HG03103 (cell line): ENCODE measurements around the gene KCNA5.

Source experiments
- ATAC-seq: cut with Tn5 transposase; IDR thresholded peaks from one replicate; pipeline ENCODE4 v1.9.1; 2021; ENCODE audit warnings: low read depth; ENCODE audit not compliant: unreplicated experiment

The KCNA5 gene

DNA sequence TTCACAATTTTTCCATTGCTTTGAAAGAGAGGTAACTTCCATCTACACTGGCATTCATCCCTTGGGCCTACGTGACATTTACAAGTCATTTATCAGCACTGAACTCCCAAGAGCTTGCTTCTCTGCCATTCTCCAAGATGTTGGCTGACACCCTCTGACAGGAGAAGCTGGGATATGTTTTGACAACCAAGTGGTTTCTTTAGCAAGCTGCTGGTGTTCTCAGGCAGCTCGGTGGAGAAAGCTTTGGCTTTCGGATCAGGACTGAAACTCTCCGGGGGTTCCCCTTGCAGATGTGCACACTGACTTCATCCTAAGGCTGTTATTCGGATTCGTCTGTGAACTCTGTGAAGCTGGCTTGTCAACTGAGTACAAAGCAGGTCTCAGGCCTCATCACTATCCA is 15.7 kb downstream of the KCNA5 start:
- no peak for ATAC-seq

DNA sequence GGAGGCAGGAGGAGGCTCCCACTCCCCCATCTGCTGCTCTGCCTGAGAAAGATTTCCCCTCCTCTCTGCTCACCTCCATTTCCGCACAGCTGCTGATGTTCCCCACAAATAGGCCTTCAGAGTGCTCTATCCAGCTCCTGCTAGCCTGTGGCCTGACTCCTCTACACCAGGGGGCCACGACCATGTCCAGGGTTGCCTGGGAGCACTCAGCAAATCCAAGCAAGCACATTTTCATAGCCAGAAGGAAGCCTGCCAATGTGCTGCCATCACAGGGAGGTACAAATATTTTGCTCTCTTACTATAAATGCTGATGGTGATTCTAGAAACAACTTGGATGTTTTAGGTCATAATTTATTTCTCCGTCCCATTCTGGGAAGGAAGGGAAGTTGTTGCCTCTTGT is 17.3 kb downstream of the KCNA5 start:
- ATAC-seq: no peak

DNA sequence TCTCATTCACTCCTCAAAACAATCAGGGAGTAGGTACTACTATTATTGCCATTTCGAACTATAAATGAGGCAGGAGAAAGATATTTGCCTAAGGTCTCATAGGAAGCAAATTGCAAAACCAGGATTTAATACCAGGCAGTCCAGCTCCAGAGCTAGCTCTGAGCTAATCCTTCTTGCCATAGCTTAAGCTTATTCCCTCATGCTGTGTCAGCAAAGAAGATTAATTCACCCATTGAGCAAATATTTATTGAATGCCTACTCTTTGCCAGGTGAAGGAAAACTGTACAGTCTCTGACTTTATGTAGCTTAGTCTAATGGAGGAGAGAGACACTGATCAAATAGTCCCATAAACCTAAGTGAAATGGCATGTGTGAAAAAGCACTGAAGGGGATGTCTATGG is 19.5 kb downstream of the KCNA5 start:
- ATAC-seq: no peak

DNA sequence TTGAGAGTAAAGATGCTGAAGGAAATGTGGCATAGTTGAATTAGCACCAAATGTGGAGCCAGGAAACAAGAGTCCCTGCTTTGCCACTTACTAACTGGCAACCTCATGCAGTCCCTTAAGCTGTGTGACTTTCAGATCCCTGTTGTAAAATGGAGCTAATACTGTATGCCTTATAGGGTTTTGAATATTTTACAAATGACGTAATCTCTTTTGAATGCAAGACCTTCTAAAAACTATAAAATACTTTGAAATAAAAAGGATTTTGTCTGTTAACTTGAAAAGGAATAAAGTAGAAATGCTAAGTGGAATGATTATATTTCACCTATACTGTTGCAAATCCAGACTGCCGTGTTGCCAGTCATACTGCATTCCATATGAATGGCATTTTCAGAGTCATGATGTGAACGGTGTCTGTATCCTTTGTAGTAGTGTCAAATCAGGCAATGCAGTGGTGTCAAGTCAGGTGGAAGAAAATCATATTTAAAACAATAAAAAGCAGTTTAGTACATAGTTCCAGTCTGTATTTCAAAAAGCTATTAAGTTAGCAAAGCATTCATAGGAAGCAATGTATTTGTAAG is 21.3 kb downstream of the KCNA5 start:
- no peak for ATAC-seq

DNA sequence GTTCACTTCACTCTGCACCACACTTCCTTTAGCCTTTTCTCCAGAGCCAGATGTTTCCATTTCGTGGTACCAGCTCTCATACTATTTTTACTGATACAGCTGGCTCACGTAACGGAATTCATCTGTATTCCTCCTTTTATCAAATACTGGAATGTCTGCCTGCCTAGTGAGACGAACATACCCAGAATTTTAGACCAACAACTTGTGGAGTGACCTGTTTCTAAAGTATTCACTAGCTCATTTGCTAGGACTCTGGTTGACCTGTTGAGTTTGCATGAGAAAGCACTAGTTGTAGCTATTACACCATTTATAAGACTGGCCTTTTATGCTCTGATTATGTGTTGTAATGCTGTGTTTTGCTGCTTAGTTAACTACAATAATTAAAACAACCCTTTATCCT is 22.6 kb downstream of the KCNA5 start:
- ATAC-seq: no peak

DNA sequence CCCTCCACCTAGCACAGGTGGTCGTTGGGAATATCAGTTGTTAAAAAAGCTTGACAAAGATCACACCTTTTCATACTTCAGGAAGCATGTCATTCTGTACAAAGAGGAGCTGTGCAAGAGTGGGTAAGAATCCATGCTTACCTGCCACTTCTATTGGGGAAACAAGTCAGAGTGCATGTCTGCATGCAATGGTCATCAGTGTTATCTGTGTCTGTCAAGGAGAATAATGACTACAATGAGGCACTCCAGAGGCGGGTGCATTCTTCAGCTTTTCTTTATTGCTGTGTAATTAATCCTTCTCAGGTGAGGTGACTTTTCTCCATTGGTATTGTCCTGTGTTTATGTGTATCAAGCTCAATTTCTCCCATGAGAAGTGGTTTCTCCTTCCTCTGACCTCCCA is 24.4 kb downstream of the KCNA5 start:
- ATAC-seq: no peak

DNA sequence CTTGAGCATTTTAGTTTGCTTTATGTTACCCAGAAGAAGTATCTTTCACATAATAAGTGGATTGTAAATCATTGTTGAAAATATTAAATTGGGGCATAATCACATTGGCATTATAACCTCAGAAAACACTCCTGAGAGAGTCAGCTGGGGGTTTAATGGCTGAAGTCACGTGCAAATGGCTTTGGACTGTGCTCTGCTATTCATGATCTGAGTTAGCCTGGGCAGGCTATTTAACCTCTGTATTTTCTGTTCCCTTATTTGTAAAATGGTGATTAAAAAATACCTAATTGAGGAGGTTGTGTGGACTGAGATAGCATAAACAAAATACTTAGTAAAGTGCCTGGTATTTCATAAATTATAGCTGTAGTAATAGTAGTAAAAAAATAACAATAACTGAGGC is 24.9 kb downstream of the KCNA5 start:
- ATAC-seq: no peak

DNA sequence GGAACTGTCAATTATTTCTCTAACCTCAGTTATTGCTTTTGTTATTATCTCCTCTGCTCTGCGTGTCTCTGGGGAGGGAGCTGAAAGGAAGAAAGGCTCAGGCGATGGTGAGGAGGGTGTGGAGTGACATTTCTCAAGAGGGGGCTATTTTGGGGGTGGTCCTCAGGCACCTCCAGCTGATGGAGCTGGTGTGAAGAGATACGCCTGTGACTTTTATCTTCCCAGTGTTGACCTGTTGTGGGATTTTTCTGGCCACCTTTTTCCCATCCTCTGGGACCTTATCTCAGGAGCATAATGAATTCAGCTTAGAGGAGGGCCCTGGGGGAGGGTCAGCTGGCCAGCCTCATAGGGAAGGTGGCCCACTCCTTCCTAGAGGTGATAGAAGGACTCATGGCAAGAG is 26.4 kb downstream of the KCNA5 start:
- ATAC-seq: no peak

DNA sequence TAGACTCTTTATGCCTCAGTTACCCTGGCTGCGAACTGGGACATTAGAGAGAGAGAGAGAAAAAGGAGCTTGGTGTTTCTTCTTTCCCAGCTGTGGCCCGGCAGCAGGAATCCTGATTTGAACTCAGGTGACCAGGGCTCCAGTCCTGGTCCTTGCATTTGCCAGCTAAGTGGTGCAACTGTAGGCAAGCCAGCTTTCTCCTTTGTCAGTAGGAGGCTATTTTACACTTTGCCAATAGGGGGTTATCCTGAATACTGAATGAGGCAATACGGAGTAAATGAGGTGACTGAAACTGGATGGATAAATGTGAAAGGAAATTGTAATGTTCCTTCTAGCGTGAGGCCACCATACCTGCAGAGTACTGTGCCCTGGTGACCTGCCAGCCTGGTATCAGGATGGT is 27.8 kb downstream of the KCNA5 start:
- ATAC-seq: no peak

DNA sequence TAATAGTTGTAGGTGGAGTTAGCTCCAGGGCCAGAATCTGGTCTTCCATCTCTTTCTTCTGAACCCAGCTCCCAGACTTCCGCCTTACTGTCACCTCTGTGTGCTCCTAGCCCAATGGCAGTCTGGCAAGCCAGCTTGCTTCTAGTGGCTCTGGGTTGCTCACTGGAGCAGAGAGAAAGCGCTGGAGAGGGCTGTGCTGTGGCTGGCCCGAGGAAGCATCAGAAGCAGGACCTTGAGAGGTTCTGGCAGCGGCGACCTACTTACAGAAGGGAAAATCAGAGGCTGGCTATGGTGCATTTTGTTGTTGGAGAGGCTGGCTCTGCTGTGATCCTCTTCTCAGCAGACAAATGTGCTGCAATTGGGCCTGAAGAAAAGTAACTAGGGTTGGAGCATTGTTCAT is 28.6 kb downstream of the KCNA5 start:
- ATAC-seq: no peak

DNA sequence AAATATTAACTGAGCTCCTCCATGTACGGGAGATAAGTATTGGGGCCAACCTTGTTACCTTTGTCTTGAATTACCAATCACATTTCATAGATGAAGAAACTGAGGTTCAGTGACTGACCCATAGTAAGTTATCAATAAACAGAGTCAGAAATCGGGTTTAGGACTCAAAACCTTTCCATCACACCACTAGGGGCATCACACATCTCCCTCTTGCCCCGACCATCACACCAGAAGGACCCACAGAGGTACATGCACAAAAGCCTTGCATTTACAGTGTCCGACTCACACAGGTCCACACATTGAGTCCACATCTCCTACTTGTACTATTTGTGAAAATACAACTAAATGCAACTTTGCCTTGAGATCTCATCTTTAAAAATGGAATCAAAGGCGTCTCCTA is 29.4 kb downstream of the KCNA5 start:
- ATAC-seq: no peak

DNA sequence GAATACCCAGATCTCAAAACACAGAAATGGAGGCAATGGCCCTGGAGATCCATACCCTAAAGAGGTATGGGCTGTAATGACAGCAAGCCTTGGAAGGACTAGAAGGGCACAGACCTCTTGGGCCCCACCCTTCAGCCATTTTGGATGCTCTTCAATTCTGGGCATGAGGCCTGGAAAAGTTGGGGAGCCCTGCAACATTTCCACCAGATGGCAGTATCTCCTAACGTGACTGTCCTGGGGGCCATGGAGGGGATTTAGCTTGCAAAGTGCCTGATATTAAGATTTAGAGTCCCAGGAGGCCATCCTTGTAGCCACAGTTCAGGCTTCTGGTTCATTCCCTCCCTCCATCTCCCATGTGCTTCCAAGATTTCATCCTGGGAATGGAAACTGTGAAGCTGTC is 30.2 kb downstream of the KCNA5 start:
- ATAC-seq: no peak

DNA sequence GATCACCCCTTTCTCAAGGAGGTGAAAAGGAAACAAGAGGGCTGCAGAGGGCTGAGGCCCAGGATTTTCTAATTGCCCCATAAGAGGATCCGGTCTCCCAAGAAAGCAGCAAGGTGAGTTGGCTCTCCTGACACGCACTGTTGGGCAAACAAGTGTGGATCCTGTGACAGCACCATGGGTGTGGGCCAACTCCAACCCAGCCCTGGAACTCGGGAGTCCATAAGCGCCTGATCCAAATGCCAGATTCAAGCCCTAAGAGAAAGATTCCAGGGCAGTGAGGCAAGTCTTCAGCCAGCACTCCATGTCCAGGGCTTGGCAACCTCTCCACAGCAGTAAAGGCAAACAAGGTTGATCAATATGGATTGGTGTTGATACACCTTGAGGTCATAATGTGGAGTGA is 33.1 kb downstream of the KCNA5 start:
- ATAC-seq: no peak

DNA sequence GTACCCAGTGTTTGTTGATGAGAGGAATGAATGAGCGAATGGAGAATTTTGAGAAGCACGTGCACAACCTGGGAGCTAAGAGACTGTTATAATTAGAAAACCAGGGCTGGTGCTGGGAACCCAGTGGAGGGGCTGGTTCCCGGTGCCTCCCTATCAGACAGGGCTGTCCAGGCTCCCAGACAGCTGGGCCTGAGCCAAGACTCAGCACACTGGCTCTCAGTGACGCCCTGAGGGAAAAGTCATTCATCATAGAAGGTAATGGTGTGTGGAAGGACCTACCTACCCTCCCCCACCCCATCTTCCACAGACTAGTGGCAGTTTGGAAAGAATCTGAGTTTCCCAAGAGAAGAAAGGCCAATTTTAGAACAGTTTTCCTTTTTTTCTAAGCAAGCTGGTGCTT is 34.7 kb downstream of the KCNA5 start:
- no peak for ATAC-seq

DNA sequence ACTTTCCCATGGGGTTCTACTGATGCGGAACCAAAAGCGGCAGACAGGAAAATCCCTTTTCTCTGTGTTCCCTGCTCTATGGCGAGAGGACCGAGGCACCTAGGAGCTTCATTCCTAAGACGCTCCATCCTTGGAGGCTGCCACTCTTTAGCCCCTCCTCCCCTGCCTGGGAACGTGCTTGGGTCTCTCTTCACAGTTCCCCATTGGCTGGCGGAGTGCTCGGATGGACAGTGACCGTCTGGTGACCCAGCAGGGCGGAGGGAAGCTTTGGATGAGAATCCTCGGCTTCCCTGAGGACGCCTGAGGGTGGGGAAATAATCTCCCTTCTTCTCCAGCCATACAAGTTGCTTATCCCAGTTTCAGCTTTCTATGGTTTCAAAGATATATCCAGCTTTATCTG is 37.3 kb downstream of the KCNA5 start:
- ATAC-seq: no peak

DNA sequence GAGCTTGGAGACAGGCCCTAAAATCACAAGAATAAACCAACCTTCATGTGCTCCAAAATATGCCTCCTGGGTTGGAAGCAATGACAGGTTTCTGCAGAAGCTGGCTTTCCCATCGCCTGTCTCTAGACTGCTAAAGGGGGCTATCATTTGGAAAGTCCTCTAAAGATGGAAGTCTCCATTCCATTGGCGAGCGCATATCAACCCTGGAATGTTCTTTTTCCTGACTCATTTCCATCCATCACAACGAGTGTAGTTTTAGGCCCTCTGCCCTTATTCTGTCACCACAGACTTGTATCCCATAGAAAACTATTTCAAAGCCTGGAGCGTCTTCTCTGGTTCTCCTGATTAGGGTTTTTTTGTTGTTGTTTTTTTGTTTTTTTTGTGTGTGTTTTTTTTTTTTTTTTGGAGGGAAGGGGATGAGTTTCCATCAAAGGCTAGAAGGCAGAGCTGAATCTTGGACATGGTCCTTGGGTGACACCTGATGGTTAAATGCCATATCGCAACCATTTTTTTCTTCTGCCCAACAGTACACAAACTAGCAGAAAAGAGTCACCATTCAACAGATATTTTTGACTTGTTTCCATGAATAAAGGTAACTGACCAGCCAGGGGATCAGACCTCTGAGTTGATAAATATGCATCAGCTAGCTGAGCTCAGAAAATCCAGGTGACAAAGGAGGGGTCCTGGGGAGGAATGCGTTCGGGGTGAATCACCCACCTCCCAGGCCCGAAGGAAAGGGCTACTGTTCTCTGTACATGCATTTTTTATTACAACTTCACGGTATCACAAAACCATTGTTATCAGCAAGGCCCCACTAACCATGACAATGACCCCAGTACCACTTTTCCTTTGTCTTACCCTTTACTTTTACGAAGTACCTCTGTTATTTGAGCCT is 40.5 kb downstream of the KCNA5 start:
- no peak for ATAC-seq

DNA sequence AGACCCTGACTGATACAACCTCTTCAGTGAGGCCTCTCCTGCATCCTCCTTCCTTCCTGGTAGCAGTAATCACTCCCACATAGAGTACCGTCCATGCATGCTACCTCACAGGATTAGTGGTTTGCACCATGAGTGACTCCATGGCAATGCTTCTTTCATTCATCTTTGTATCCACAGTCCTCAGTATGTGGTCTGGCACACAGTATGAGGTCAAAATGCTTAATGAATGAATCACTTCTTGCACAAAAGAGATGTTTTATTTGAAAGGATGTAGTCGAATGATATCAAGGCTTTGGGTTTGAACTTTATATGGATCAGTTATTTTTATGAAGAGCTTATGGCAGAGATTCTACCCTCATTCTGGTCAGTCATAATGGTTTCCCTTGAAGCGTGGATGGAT is 42.2 kb downstream of the KCNA5 start:
- ATAC-seq: no peak

DNA sequence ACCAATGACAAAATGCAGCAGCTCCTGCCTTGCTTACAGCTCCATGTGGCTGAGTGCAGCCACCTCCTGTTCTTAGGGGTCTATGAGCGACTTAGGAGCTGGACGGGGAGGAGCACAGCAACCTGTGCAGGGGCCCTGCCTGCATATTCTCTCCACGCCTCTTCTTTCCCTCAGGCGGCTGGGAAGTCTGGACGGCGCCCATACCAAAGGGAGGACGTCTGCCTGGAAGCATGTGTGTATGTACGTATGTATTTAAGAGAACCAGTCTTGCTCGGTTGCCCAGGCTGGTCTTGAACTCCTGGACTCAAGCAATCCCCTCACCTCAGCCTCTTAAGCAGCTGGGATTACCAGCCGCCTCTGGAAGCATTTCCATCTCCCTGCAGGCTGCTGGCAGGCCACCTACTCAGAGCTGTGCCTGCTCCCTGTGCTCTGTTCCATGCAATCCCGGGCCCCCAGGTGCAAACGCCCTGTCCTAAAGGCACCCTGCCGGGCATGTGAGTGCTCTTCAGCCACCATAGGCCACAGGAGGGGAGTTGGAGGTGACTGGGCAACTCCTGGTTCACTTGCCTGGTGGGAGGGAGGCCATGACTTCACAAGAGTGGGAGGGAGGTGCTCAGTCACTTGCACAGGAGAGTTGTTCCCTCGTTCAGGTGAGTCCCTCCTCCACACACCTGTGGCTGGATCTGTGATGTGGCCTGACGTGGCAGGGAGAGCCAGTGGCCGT is 44.3 kb downstream of the KCNA5 start:
- no peak for ATAC-seq

DNA sequence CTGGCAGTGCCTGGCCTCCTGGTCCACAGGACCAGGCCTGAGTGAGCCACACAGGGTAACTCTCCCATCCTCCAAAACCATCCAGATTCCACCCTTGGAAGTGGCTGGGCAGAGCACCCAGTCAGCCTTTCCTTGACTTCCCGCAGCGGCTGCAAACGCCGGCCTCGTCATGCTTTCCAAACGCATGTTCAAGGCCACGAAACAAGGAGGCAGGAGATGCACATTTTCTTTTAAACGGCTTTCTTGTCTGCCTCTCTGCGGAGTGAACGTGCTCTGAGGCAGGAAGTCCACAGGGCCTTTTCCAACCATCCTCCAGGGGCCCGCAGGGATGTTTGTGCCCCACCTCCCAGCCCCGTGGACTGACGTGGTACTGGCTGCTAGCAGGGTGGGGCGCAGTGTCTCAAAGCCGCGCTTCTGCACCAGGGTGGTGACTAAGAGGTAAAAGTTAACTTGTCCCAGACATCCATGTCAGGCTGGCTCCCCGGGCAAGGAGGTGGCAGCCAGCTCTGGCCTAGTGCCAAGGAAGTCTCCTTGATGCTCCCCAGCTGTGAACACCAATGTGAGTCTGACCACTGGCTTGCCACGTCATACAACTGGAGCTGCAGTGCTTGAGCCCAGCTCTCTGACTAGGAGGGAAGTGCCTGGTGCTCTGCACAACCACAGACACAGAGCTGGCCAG is 45.0 kb downstream of the KCNA5 start:
- no peak for ATAC-seq

DNA sequence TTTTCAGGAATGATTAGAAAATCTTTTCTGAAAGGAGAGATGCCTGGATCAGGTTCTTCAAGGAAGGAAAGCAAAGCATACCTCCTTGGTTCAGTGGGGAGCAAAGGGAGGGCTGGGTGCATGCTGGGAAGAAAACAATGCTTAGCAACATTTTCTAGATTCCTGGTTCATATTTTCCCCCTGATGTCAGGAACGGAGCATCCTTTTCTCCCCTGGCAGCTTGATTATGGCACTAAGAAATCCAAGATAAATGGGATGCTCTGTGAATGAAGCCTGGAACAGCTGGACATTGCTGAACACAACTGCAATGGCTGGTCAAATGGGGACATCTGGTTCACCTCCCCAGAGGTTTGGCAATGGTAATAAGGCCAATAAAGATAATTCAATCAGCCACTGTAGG is 50.9 kb downstream of the KCNA5 start:
- ATAC-seq: no peak

DNA sequence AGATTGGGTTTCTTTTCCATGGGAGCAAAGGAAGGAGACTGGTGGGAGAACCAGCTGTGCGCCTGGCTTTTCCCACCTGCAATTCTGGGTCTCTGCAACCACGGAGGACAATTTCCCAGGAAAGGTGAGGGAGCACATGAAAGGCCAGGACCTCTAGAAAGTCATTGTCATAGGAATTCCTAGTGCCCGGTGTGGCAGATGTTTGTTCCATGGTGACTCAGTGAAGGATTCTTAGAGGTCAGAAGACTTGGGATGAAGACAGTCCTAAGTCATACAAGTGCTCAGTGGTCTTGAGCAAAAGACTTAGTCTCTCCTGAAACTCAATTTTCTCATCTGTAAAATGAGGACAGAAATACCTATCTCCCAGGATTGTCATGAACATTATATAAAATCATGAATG is 51.3 kb downstream of the KCNA5 start:
- no peak for ATAC-seq
